Natural killer cell (primary cell): ENCODE data around the gene ALCAM. TPM values are rescaled to one million over a fixed set of nuclear protein-coding genes. Genes with fewer than 3 reads are reported as not detected.

Experiments used
- ATAC-seq, 3 donors: fragments of 150-1000 bp in 2 of 3; fragments of 200-7000 bp in 1 of 3; cut with Tn5 transposase; 1 replicate in 1 of 3; 2 replicates in 2 of 3; pipeline ENCODE4 v1.10.0; 2021; ENCODE audit warnings: mild to moderate bottlenecking in 2 of 3, moderate library complexity in 2 of 3
- DNase-seq, 2 donors: peaks; one replicate each; pipeline versions ENCODE4 v3.0.0 to v3.0.0-alpha.2; 2013 to 2021; ENCODE audit warnings: mixed read lengths in 1 of 2
- H3K27ac ChIP-seq: one replicate; pipeline ENCODE4 v1.5.1; 2013; ENCODE audit warnings: mild to moderate bottlenecking, low read length
- H3K27me3 ChIP-seq: one replicate; pipeline ENCODE4 v1.6.1; 2013; ENCODE audit warnings: low read length; ENCODE audit not compliant: control insufficient read depth, insufficient read depth
- H3K36me3 ChIP-seq: one replicate; pipeline ENCODE4 v1.6.1; 2013; ENCODE audit warnings: low read length; ENCODE audit not compliant: control insufficient read depth, insufficient read depth
- H3K4me1 ChIP-seq: one replicate; pipeline ENCODE4 v1.6.1; 2013; ENCODE audit warnings: low read length; ENCODE audit not compliant: control insufficient read depth, insufficient read depth
- H3K4me3 ChIP-seq: one replicate; pipeline ENCODE4 v1.5.1; 2013; ENCODE audit warnings: low read length
- H3K9me3 ChIP-seq: one replicate; pipeline ENCODE4 v1.6.1; 2013; ENCODE audit warnings: low read length; ENCODE audit not compliant: control insufficient read depth, insufficient read depth
- H3K27ac Mint-ChIP-seq, 2 donors: one replicate each; pipeline ENCODE4 v1.8.0; 2022; ENCODE audit warnings: mild to moderate bottlenecking in 2 of 2, mixed read lengths in 2 of 2, moderate library complexity in 1 of 2
- H3K27me3 Mint-ChIP-seq, 2 donors: one replicate each; pipeline ENCODE4 v1.8.0; 2022; ENCODE audit warnings: low read depth in 2 of 2, mixed read lengths in 2 of 2
- H3K36me3 Mint-ChIP-seq: one replicate; pipeline ENCODE4 v1.8.0; 2022; ENCODE audit warnings: mixed read lengths
- H3K4me1 Mint-ChIP-seq, 2 donors: one replicate each; pipeline ENCODE4 v1.8.0; 2022; ENCODE audit warnings: mixed read lengths in 2 of 2
- H3K4me3 Mint-ChIP-seq: one replicate; pipeline ENCODE4 v1.8.0; 2022; ENCODE audit warnings: mild to moderate bottlenecking, moderate library complexity, mixed read lengths
- H3K9me3 Mint-ChIP-seq, 2 donors: one replicate each; pipeline ENCODE4 v1.8.0; 2022; ENCODE audit warnings: mixed read lengths in 2 of 2
- CTCF ChIP-seq: fragments of 200-600 bp; IDR thresholded peaks from one replicate; pipeline ENCODE4 v1.8.0; 2022; ENCODE audit warnings: antibody characterized with exemption
- WGBS: methylation state at CpG from one replicate; pipeline ENCODE4 v1.1.7; 2013; ENCODE audit warnings: missing lambda C conversion rate; ENCODE audit not compliant: insufficient coverage; 5-methylcytosine and 5-hydroxymethylcytosine counted together
- intact Hi-C: fragments of 100-400 bp; cut with micrococcal nuclease; formaldehyde crosslinking; loops from one replicate; pipeline ENCODE4 v1.14.2; 2022
- total RNA-seq, 4 donors: library from RNA; stranded (reverse); fragments of 120-200 nt in 1 of 4; gene quantifications; one replicate each; pipeline versions ENCODE4 v1.2.3 to v1.2.4, GENCODE V29; 2013 to 2022

The ALCAM gene
- total RNA-seq, 3 donors from 2014 or later (not counting 1 experiment from before 2014, with no cell fraction given) = 1.5 to 3.0 (median 1.5) TPM

GRCh38 chr3:105345156-105345555, 21.6 kb upstream of the ALCAM start:
- H3K27me3 ChIP-seq = no peaks in the 10 kb centered on the region
- intact Hi-C loops = no loop called here

GRCh38 chr3:105347625-105348302, 18.9 kb upstream of the ALCAM start:
- TF ChIP-seq CTCF = no peak
- no peaks in the 10 kb centered on the region for H3K36me3 Mint-ChIP-seq
- peaks cover 7 to 28% of the 10 kb centered on the region in 2 donors for H3K27me3 Mint-ChIP-seq
- H3K27ac Mint-ChIP-seq = no peak overlapping the region
- Histone ChIP-seq H3K9me3 (no peaks in the 10 kb centered on the region), H3K27ac (no peak overlapping the region), H3K4me1 (no peaks in the 10 kb centered on the region), H3K36me3 (no peaks in the 10 kb centered on the region), H3K4me3 (no peak overlapping the region), H3K27me3 (no peaks in the 10 kb centered on the region)
- WGBS = 95% methylated on average over 2 of the region's 3 CpGs
- intact Hi-C loops = no loop called here
- DNase-seq (no peak), ATAC-seq (no peak)
- no peak overlapping the region for H3K4me3 Mint-ChIP-seq
- no peaks in the 10 kb centered on the region for H3K4me1 Mint-ChIP-seq
- H3K9me3 Mint-ChIP-seq = no peaks in the 10 kb centered on the region

More at GRCh38 chr3:105345156-105345555, 21.6 kb upstream of the ALCAM start:
- Histone ChIP-seq H3K27ac (no peak overlapping the region), H3K36me3 (no peaks in the 10 kb centered on the region), H3K4me1 (no peaks in the 10 kb centered on the region), H3K9me3 (no peaks in the 10 kb centered on the region), H3K4me3 (no peak overlapping the region)
- DNase-seq = no peak
- no peaks in the 10 kb centered on the region for H3K4me1 Mint-ChIP-seq
- no peaks in the 10 kb centered on the region for H3K36me3 Mint-ChIP-seq
- no peak overlapping the region for H3K4me3 Mint-ChIP-seq
- H3K9me3 Mint-ChIP-seq = no peaks in the 10 kb centered on the region
- H3K27me3 Mint-ChIP-seq = peaks cover 0 to 8% of the 10 kb centered on the region in 2 donors
- ATAC-seq = no peak
- H3K27ac Mint-ChIP-seq = no peak overlapping the region
- 92% methylated on average over 5 of the region's 5 CpGs for WGBS
- no peak for TF ChIP-seq CTCF

- Mint-ChIP-seq H3K9me3 (no peaks in the 10 kb centered on the region), H3K4me1 (no peaks in the 10 kb centered on the region), H3K36me3 (no peaks in the 10 kb centered on the region), H3K27me3 (peaks cover 9 to 34% of the 10 kb centered on the region in 2 donors), H3K27ac (no peak overlapping the region), H3K4me3 (no peak overlapping the region)
- Histone ChIP-seq H3K36me3 (no peaks in the 10 kb centered on the region), H3K9me3 (no peaks in the 10 kb centered on the region), H3K27ac (no peak overlapping the region), H3K27me3 (peaks cover 4% of the 10 kb centered on the region), H3K4me1 (no peaks in the 10 kb centered on the region), H3K4me3 (no peak overlapping the region)
- ATAC-seq (no peak), DNase-seq (no peak)
- intact Hi-C loops = no loop called here
- no peak for TF ChIP-seq CTCF
- 50% methylated on average over 1 of the region's 1 CpG for WGBS
Measured at GRCh38 chr3:105348307-105348706, 18.4 kb upstream of the ALCAM start.
